HEK293 (cell line): ENCODE results near the gene ZNF492.

ENCODE experiments used
- CTCF ChIA-PET: fragments of 350-600 bp; formaldehyde crosslinking; extraction: SDS; loops from one replicate; lab custom pipeline; 2021; ENCODE audit warnings: antibody characterized with exemption; lab: Yijun Ruan, JAX
- POLR2A ChIA-PET: fragments of 300-600 bp; formaldehyde crosslinking; extraction: SDS; loops from one replicate; lab custom pipeline; 2020; ENCODE audit warnings: antibody characterized with exemption, inconsistent platforms; lab: Yijun Ruan, JAX
- H3K27ac ChIP-seq: fragments of 200-500 bp; sonication (Bioruptor generic); 2 replicates; pipeline ENCODE4 v1.5.1; 2014; ENCODE audit warnings: low read depth, low read length, control low read depth, inconsistent platforms; ENCODE audit errors: extremely low read depth
- H3K36me3 ChIP-seq, 2 experiments: fragments of 200-500 bp in 1 of 2; sonication (Bioruptor generic) in 1 of 2; 1 replicate in 1 of 2; 2 replicates in 1 of 2; pipeline ENCODE4 v1.5.1; 2014 to 2017; ENCODE audit warnings: inconsistent platforms in 2 of 2, low read length in 2 of 2; ENCODE audit not compliant: control insufficient read depth in 2 of 2, insufficient read depth in 1 of 2
- H3K4me1 ChIP-seq: fragments of 200-500 bp; sonication (Bioruptor generic); 2 replicates; pipeline ENCODE4 v1.5.1; 2014; ENCODE audit warnings: mild to moderate bottlenecking, low read length, inconsistent platforms; ENCODE audit not compliant: control insufficient read depth, insufficient read depth
- H3K4me3 ChIP-seq: 2 replicates; pipeline ENCODE4 v1.5.1; 2011; ENCODE audit warnings: low read depth, mild to moderate bottlenecking, control low read depth, low read length, moderate library complexity
- H3K9me3 ChIP-seq: fragments of 200-500 bp; sonication (Bioruptor generic); 2 replicates; pipeline ENCODE4 v1.5.1; 2014; ENCODE audit warnings: low read depth, low read length, inconsistent platforms; ENCODE audit not compliant: control insufficient read depth, insufficient read depth
- GFI1B ChIP-seq: fragments of 450-650 bp; formaldehyde crosslinking; IDR thresholded peaks from 2 replicates; pipeline ENCODE4 v1.5.1; 2016; ENCODE audit warnings: missing biosample characterization, missing genetic modification characterization
- HOXA7 ChIP-seq: sonication (generic); formaldehyde crosslinking; IDR thresholded peaks from 2 replicates; pipeline ENCODE4 v1.8.1; 2022; ENCODE audit warnings: missing genetic modification reagents, borderline replicate concordance
- INSM2 ChIP-seq: fragments of 450-650 bp; formaldehyde crosslinking; IDR thresholded peaks from 2 replicates; pipeline ENCODE4 v1.5.1; 2016; ENCODE audit warnings: missing biosample characterization, missing genetic modification characterization
- PRDM1 ChIP-seq: fragments of 450-650 bp; formaldehyde crosslinking; IDR thresholded peaks from 2 replicates; pipeline ENCODE4; 2016; ENCODE audit warnings: missing biosample characterization, missing genetic modification characterization
- RBAK ChIP-seq: fragments of 450-650 bp; formaldehyde crosslinking; IDR thresholded peaks from 2 replicates; pipeline ENCODE4 v1.5.1; 2016; ENCODE audit warnings: missing biosample characterization, missing genetic modification characterization
- YY2 ChIP-seq: fragments of 450-650 bp; formaldehyde crosslinking; IDR thresholded peaks from 2 replicates; pipeline ENCODE4 v1.5.1; 2016; ENCODE audit warnings: missing biosample characterization, missing genetic modification characterization
- ZBTB49 ChIP-seq: fragments of 450-650 bp; formaldehyde crosslinking; IDR thresholded peaks from 2 replicates; pipeline ENCODE4 v1.5.1; 2016; ENCODE audit warnings: missing biosample characterization, missing genetic modification characterization, low read depth
- ZFP37 ChIP-seq: fragments of 450-650 bp; formaldehyde crosslinking; IDR thresholded peaks from 2 replicates; pipeline ENCODE4 v1.5.1; 2016; ENCODE audit warnings: missing biosample characterization, missing genetic modification characterization
- ZNF221 ChIP-seq: fragments of 450-650 bp; formaldehyde crosslinking; IDR thresholded peaks from 2 replicates; pipeline ENCODE4 v1.5.1; 2017; ENCODE audit warnings: missing biosample characterization, missing genetic modification characterization, borderline replicate concordance
- ZNF292 ChIP-seq: fragments of 450-650 bp; formaldehyde crosslinking; IDR thresholded peaks from 2 replicates; pipeline ENCODE4 v1.5.1; 2016; ENCODE audit warnings: low read depth, missing biosample characterization, missing genetic modification characterization, borderline replicate concordance
- ZNF302 ChIP-seq: fragments of 450-650 bp; formaldehyde crosslinking; IDR thresholded peaks from 2 replicates; pipeline ENCODE4 v1.5.1; 2016; ENCODE audit warnings: missing biosample characterization, missing genetic modification characterization, low read depth
- ZNF510 ChIP-seq: fragments of 450-650 bp; formaldehyde crosslinking; IDR thresholded peaks from 2 replicates; pipeline ENCODE4 v1.5.1; 2018; ENCODE audit warnings: mild to moderate bottlenecking, missing genetic modification characterization, missing biosample characterization; ENCODE audit not compliant: insufficient replicate concordance
- ZNF514 ChIP-seq: fragments of 450-650 bp; formaldehyde crosslinking; IDR thresholded peaks from 2 replicates; pipeline ENCODE4 v1.5.1; 2016; ENCODE audit warnings: missing biosample characterization, missing genetic modification characterization
- ZNF701 ChIP-seq: fragments of 450-650 bp; formaldehyde crosslinking; IDR thresholded peaks from 2 replicates; pipeline ENCODE4 v1.5.1; 2016; ENCODE audit warnings: missing biosample characterization, missing genetic modification characterization
- ZNF830 ChIP-seq: fragments of 450-650 bp; IDR thresholded peaks from 2 replicates; pipeline ENCODE4 v1.5.0; 2018; ENCODE audit warnings: missing biosample characterization, missing genetic modification characterization, low read depth, mild to moderate bottlenecking, moderate library complexity
- ZSCAN23 ChIP-seq: fragments of 450-650 bp; formaldehyde crosslinking; IDR thresholded peaks from 2 replicates; pipeline ENCODE4 v1.5.1; 2016; ENCODE audit warnings: missing biosample characterization, missing genetic modification characterization
- TF ChIP-seq, protein P1 (sequence below): fragments of 450-650 bp; formaldehyde crosslinking; IDR thresholded peaks from 2 replicates; pipeline ENCODE4 v1.5.1; 2016; ENCODE audit warnings: missing biosample characterization, missing genetic modification characterization
- TF ChIP-seq, protein P2 (sequence below): fragments of 450-650 bp; formaldehyde crosslinking; conservative IDR thresholded peaks from 2 replicates; pipeline ENCODE4 v1.5.1; 2016; ENCODE audit warnings: low read depth, missing biosample characterization, missing genetic modification characterization
- TF ChIP-seq, protein P3 (sequence below): fragments of 450-650 bp; formaldehyde crosslinking; IDR thresholded peaks from 2 replicates; pipeline ENCODE4 v1.5.1; 2017; ENCODE audit warnings: missing biosample characterization, missing genetic modification characterization

Gene ZNF492

DNA sequence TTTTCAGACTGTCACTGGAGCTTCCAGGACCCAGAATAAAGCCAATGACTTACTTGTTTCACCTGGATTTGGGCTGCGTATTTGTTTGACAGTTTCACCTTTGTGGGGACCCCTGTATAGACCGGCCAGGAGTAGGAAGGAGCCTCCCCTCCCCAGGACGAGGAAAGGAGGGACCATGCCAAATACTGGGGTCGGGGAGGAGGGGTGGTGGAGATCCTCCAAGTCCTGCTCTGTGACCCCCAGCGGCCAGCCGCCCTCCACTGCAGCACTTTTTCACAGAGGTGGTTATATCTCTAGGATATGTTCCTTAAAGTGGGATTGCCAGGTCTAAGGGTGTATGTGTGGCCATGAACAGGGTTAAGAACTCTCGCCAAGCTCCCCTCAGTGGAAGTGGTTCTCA lies 25.7 kb upstream of the ZNF492 start:
- no peaks in the 10 kb centered on the region for H3K9me3 ChIP-seq
- no peak overlapping the region for H3K27ac ChIP-seq

DNA sequence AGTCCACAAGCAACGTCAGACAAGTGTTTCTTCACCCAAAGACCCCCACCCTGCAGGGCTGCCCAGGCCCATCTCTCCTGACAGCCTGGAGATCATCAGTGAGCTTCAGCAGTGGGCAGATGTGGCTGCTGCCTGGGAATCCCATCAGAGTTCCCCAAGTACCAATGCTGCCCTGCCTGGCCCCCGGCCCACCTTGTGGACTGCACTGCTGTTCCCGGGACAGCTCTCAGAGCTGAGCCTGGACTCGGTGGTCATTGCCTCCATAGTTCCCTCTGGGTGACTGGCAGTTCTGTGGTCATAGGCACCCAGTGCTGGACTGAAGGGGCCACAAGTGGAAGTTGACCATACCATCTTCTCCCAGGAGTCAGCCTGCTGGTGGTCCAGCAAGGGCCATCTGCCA lies 24.5 kb upstream of the ZNF492 start:
- Histone ChIP-seq H3K4me3 (no peak overlapping the region), H3K36me3 (no peaks in the 10 kb centered on the region), H3K4me1 (no peaks in the 10 kb centered on the region), H3K9me3 (no peaks in the 10 kb centered on the region), H3K27ac (no peak overlapping the region)
- CTCF ChIA-PET: no interaction called here
- TF ChIP-seq ZNF302 (tag by site-specific recombination): no peak
- TF ChIP-seq, protein P1, sequence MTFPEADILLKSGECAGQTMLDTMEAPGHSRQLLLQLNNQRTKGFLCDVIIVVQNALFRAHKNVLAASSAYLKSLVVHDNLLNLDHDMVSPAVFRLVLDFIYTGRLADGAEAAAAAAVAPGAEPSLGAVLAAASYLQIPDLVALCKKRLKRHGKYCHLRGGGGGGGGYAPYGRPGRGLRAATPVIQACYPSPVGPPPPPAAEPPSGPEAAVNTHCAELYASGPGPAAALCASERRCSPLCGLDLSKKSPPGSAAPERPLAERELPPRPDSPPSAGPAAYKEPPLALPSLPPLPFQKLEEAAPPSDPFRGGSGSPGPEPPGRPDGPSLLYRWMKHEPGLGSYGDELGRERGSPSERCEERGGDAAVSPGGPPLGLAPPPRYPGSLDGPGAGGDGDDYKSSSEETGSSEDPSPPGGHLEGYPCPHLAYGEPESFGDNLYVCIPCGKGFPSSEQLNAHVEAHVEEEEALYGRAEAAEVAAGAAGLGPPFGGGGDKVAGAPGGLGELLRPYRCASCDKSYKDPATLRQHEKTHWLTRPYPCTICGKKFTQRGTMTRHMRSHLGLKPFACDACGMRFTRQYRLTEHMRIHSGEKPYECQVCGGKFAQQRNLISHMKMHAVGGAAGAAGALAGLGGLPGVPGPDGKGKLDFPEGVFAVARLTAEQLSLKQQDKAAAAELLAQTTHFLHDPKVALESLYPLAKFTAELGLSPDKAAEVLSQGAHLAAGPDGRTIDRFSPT (tag by site-specific recombination): no peak
- TF ChIP-seq ZNF221: no peak
- no peak for TF ChIP-seq YY2 (tag by site-specific recombination)
- TF ChIP-seq ZSCAN23 (tag by site-specific recombination): no peak
- TF ChIP-seq ZNF292 (tag by site-specific recombination): no peak
- no peak for TF ChIP-seq ZNF701 (tag by site-specific recombination)
- TF ChIP-seq ZNF514 (tag by site-specific recombination): no peak
- no peak for TF ChIP-seq ZFP37 (tag by site-specific recombination)
- TF ChIP-seq, protein P2, sequence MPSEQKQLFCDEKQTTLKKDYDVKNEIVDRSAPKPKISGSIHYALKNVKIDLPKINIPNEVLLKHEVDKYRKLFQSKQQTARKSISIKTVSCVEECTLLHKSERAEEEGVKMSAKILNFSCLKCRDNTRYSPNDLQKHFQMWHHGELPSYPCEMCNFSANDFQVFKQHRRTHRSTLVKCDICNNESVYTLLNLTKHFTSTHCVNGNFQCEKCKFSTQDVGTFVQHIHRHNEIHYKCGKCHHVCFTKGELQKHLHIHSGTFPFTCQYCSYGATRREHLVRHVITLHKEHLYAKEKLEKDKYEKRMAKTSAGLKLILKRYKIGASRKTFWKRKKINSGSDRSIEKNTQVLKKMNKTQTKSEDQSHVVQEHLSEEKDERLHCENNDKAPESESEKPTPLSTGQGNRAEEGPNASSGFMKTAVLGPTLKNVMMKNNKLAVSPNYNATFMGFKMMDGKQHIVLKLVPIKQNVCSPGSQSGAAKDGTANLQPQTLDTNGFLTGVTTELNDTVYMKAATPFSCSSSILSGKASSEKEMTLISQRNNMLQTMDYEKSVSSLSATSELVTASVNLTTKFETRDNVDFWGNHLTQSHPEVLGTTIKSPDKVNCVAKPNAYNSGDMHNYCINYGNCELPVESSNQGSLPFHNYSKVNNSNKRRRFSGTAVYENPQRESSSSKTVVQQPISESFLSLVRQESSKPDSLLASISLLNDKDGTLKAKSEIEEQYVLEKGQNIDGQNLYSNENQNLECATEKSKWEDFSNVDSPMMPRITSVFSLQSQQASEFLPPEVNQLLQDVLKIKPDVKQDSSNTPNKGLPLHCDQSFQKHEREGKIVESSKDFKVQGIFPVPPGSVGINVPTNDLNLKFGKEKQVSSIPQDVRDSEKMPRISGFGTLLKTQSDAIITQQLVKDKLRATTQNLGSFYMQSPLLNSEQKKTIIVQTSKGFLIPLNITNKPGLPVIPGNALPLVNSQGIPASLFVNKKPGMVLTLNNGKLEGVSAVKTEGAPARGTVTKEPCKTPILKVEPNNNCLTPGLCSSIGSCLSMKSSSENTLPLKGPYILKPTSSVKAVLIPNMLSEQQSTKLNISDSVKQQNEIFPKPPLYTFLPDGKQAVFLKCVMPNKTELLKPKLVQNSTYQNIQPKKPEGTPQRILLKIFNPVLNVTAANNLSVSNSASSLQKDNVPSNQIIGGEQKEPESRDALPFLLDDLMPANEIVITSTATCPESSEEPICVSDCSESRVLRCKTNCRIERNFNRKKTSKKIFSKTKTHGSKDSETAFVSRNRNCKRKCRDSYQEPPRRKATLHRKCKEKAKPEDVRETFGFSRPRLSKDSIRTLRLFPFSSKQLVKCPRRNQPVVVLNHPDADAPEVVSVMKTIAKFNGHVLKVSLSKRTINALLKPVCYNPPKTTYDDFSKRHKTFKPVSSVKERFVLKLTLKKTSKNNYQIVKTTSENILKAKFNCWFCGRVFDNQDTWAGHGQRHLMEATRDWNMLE: no peak
- POLR2A ChIA-PET: no interaction called here

More for the DNA sequence above, 25.7 kb upstream of the ZNF492 start:
- no peaks in the 10 kb centered on the region for H3K4me1 ChIP-seq
- H3K36me3 ChIP-seq: no peaks in the 10 kb centered on the region
- CTCF ChIA-PET: no interaction called here
- no peak for TF ChIP-seq RBAK (tag by site-specific recombination)
- TF ChIP-seq GFI1B: no peak
- TF ChIP-seq PRDM1: no peak
- TF ChIP-seq, all 188 proteins: peak for 0
- POLR2A ChIA-PET: no interaction called here
- H3K4me3 ChIP-seq: no peak overlapping the region

DNA sequence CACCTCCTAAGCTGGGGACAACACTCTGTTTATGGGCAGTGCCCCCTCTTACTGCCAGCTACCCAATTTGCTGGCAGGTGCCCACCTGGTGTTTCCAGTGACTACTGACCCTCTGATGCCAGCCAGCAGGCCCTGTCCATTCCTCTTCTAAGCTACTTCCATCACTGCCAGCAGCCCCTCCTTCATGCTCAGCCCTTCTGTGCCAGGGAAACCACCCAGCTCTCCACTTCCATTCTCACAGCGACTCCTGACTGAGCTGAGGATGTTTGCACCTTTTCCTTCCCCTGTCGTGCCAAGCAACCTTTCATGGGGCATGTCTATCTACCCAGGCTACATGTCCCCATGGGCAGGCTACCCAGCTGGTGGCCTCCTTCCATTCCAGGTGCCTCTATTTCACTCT lies 24.0 kb upstream of the ZNF492 start:
- no peak overlapping the region for H3K4me3 ChIP-seq
- H3K27ac ChIP-seq: no peak overlapping the region
- no peaks in the 10 kb centered on the region for H3K4me1 ChIP-seq
- no peaks in the 10 kb centered on the region for H3K9me3 ChIP-seq
- POLR2A ChIA-PET: interaction anchor here (0.7 kb wide), 1 partner anchor 1089 kb away, joined by 5 read pairs; no protein-coding TSS in a partner anchor
- CTCF ChIA-PET: no interaction called here
- no peaks in the 10 kb centered on the region for H3K36me3 ChIP-seq
- TF ChIP-seq INSM2 (tag by site-specific recombination) (no peak), ZNF510 (tag by site-specific recombination) (no peak), ZNF830 (tag by site-specific recombination) (no peak), HOXA7 (CRISPR knock-in tag) (no peak), ZBTB49 (tag by site-specific recombination) (no peak)
- TF ChIP-seq, protein P3, sequence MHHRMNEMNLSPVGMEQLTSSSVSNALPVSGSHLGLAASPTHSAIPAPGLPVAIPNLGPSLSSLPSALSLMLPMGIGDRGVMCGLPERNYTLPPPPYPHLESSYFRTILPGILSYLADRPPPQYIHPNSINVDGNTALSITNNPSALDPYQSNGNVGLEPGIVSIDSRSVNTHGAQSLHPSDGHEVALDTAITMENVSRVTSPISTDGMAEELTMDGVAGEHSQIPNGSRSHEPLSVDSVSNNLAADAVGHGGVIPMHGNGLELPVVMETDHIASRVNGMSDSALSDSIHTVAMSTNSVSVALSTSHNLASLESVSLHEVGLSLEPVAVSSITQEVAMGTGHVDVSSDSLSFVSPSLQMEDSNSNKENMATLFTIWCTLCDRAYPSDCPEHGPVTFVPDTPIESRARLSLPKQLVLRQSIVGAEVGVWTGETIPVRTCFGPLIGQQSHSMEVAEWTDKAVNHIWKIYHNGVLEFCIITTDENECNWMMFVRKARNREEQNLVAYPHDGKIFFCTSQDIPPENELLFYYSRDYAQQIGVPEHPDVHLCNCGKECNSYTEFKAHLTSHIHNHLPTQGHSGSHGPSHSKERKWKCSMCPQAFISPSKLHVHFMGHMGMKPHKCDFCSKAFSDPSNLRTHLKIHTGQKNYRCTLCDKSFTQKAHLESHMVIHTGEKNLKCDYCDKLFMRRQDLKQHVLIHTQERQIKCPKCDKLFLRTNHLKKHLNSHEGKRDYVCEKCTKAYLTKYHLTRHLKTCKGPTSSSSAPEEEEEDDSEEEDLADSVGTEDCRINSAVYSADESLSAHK (tag by site-specific recombination): no peak
